Measurements from ENCODE around the gene CHST12. TPM values are rescaled to one million over a fixed set of nuclear protein-coding genes. Genes with fewer than 3 reads are reported as not detected.

Gene CHST12
- total and polyA plus RNA-seq, 2 of the 4 experiments (the other 2 are of a cell fraction): 3.8 to 27.0 TPM

DNA sequence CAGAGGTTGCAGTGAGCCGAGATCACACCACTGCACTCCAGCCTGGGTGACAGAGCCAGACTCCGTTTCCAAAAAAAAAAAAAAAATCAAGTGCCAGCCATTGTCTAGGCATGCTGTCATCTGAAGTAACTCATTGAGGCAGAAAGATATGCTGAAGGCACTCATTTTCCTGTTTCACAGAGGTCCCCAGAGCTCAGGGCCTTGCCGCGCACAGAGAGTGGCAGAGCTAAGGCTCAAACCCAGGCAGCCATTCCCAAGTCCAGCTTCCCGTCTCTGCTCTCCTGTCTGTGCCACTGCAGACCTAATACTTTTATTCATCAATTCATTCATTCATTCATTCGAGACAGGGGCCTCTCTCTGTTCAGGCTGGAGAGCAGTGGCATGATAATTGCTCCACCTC is 69.3 kb downstream of the CHST12 start:
- DNase-seq: no peak
- in situ Hi-C loops (cut with MboI; ENCODE audit: low sequenced_read_pairs): no loop called here
- BruUV-seq (replicated peaks): no TSS peak

More for the DNA sequence above, 69.3 kb downstream of the CHST12 start:
- no peaks in the 10 kb centered on the region for H3K9me3 ChIP-seq (ENCODE audit: control insufficient read depth, insufficient read depth, low read length)
- H2BK5ac ChIP-seq (ENCODE audit: low read depth, low read length, poor library complexity, severe bottlenecking): no peak overlapping the region
- no peak for ATAC-seq (ENCODE audit: low read depth)
- intact Hi-C loops (cut with micrococcal nuclease): loop anchor here (10.0 kb wide), 2 partner anchors 172 to 682 kb away; no protein-coding TSS in a partner anchor
- no peak overlapping the region for H4K8ac ChIP-seq (ENCODE audit: low read depth in 2 of 2, low read length in 2 of 2)
- H4K5ac ChIP-seq (ENCODE audit: low read depth, low read length): no peak overlapping the region
- no peak overlapping the region for H3K27ac ChIP-seq (ENCODE audit: insufficient read depth, low read length)
- no peak overlapping the region for H2AK5ac ChIP-seq (ENCODE audit: low read depth, low read length)
- CTCF ChIA-PET: interaction anchor here (0.7 kb wide), 1 partner anchor 13 kb away, joined by 4 read pairs; no protein-coding TSS in a partner anchor
- dilution Hi-C loops (cut with HindIII; ENCODE audit: low sequenced_read_pairs, unreplicated experiment): no loop called here
- H2AFZ ChIP-seq (replicated peaks; ENCODE audit: low read length, poor library complexity): no peak overlapping the region
- no peak overlapping the region for H2AK9ac ChIP-seq (replicated peaks; ENCODE audit: low read depth, low read length, poor library complexity)
- TF ChIP-seq, protein P1, sequence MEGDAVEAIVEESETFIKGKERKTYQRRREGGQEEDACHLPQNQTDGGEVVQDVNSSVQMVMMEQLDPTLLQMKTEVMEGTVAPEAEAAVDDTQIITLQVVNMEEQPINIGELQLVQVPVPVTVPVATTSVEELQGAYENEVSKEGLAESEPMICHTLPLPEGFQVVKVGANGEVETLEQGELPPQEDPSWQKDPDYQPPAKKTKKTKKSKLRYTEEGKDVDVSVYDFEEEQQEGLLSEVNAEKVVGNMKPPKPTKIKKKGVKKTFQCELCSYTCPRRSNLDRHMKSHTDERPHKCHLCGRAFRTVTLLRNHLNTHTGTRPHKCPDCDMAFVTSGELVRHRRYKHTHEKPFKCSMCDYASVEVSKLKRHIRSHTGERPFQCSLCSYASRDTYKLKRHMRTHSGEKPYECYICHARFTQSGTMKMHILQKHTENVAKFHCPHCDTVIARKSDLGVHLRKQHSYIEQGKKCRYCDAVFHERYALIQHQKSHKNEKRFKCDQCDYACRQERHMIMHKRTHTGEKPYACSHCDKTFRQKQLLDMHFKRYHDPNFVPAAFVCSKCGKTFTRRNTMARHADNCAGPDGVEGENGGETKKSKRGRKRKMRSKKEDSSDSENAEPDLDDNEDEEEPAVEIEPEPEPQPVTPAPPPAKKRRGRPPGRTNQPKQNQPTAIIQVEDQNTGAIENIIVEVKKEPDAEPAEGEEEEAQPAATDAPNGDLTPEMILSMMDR (conservative IDR thresholded peaks at IDR 0.05; ENCODE audit: low read depth, low read length): no peak
- no peak for TF ChIP-seq CEBPB (IDR thresholded peaks at IDR 0.05; ENCODE audit: low read depth, low read length)
- TF ChIP-seq RCOR1 (IDR thresholded peaks at IDR 0.05; ENCODE audit: insufficient replicate concordance, low read length): no peak
- TF ChIP-seq MAFK (IDR thresholded peaks at IDR 0.05; ENCODE audit: low read depth, low read length): no peak
- no peak for TF ChIP-seq BHLHE40 (IDR thresholded peaks at IDR 0.05; ENCODE audit: low read depth, low read length)
- no peak for TF ChIP-seq POLR2A (IDR thresholded peaks at IDR 0.05; ENCODE audit: low read depth, low read length)
- TF ChIP-seq RFX5 (IDR thresholded peaks at IDR 0.05; ENCODE audit: low read depth, low read length): no peak
- TF ChIP-seq MXI1 (IDR thresholded peaks at IDR 0.05; ENCODE audit: borderline replicate concordance, low read depth, low read length): no peak
- TF ChIP-seq, protein P2, sequence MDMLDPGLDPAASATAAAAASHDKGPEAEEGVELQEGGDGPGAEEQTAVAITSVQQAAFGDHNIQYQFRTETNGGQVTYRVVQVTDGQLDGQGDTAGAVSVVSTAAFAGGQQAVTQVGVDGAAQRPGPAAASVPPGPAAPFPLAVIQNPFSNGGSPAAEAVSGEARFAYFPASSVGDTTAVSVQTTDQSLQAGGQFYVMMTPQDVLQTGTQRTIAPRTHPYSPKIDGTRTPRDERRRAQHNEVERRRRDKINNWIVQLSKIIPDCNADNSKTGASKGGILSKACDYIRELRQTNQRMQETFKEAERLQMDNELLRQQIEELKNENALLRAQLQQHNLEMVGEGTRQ (IDR thresholded peaks at IDR 0.05; ENCODE audit: low read depth, low read length): no peak
- TF ChIP-seq NFE2L2 (IDR thresholded peaks at IDR 0.05; ENCODE audit: low read depth, low read length): no peak
- TF ChIP-seq SMC3 (IDR thresholded peaks at IDR 0.05; ENCODE audit: low read depth, low read length): no peak
- no peak for TF ChIP-seq FOS (IDR thresholded peaks at IDR 0.05; ENCODE audit: low read depth, low read length)
- TF ChIP-seq, protein P3, sequence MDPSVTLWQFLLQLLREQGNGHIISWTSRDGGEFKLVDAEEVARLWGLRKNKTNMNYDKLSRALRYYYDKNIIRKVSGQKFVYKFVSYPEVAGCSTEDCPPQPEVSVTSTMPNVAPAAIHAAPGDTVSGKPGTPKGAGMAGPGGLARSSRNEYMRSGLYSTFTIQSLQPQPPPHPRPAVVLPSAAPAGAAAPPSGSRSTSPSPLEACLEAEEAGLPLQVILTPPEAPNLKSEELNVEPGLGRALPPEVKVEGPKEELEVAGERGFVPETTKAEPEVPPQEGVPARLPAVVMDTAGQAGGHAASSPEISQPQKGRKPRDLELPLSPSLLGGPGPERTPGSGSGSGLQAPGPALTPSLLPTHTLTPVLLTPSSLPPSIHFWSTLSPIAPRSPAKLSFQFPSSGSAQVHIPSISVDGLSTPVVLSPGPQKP (IDR thresholded peaks at IDR 0.05; ENCODE audit: borderline replicate concordance, low read depth, low read length): no peak
- no peak for TF ChIP-seq MAZ (IDR thresholded peaks at IDR 0.05; ENCODE audit: borderline replicate concordance, low read depth, low read length)
- no peak for TF ChIP-seq CHD1 (IDR thresholded peaks at IDR 0.05; ENCODE audit: low read depth, low read length)
- TF ChIP-seq RAD21 (IDR thresholded peaks at IDR 0.05; ENCODE audit: low read length): no peak
- no peaks in the 10 kb centered on the region for H4K20me1 ChIP-seq (ENCODE audit: insufficient read depth, low read length)
- no peak overlapping the region for H3K14ac ChIP-seq (replicated peaks; ENCODE audit: low read depth, low read length)
- H2BK20ac ChIP-seq (ENCODE audit: low read depth, low read length): no peak overlapping the region
- H3K56ac ChIP-seq (ENCODE audit: extremely low read depth, insufficient read depth, low read length): no peak overlapping the region
- H3K36me3 ChIP-seq (ENCODE audit: control insufficient read depth, insufficient read depth, low read length): no peaks in the 10 kb centered on the region
- POLR2A ChIA-PET (ENCODE audit: unreplicated experiment): no interaction called here
- H3K27me3 ChIP-seq (ENCODE audit: control insufficient read depth, insufficient read depth, low read length): peaks cover 3% of the 10 kb centered on the region; the same call in 1 of the 2 replicates
- no peak overlapping the region for H3K18ac ChIP-seq (ENCODE audit: low read depth, low read length)
- no peak overlapping the region for H3K23ac ChIP-seq (ENCODE audit: low read depth, low read length)
- no peaks in the 10 kb centered on the region for H3K79me1 ChIP-seq (ENCODE audit: low read depth in 1 of 2, low read length in 2 of 2)
- H3K9ac ChIP-seq (ENCODE audit: low read depth, low read length): no peak overlapping the region
- WGBS, 2 experiments (ENCODE audit: extremely low coverage in 2 of 2, insufficient read length in 1 of 2): 80% methylated on average over 1 of the region's 6 CpGs; no CpG with 5 or more reads in 1 of the 2 experiments
- H3K4me2 ChIP-seq (ENCODE audit: low read depth, low read length): no peak overlapping the region
- peaks cover 6% of the 10 kb centered on the region; the same call in 1 of the 2 replicates for H3K4me1 ChIP-seq (ENCODE audit: control insufficient read depth, insufficient read depth, low read length)
- no peak overlapping the region for H3K4ac ChIP-seq (ENCODE audit: low read depth, low read length)
- H3K9me1 ChIP-seq (ENCODE audit: insufficient read depth, low read length): no peaks in the 10 kb centered on the region
- H2BK120ac ChIP-seq (ENCODE audit: low read depth, low read length): no peak overlapping the region
- H2BK15ac ChIP-seq (ENCODE audit: low read depth, low read length): no peak overlapping the region
- no peak overlapping the region for H3K4me3 ChIP-seq (ENCODE audit: insufficient read depth, low read depth, low read length)
- H4K91ac ChIP-seq (ENCODE audit: insufficient read depth, low read depth, low read length): no peak overlapping the region

Data from IMR-90 (cell line).